Measurements from ENCODE around the gene PRKD1.

Gene PRKD1

GRCh38 chr14:29576927-29577326, 350.7 kb downstream of the PRKD1 start:
- Histone ChIP-seq H3K27me3 (ENCODE audit: control insufficient read depth in 2 of 2, insufficient read depth in 2 of 2, low read length in 2 of 2) (no peaks in the 10 kb centered on the region), H3K9ac (ENCODE audit: low read depth in 1 of 2, low read length in 2 of 2) (no peak overlapping the region), H3K4me3 (ENCODE audit: low read length in 2 of 2) (no peak overlapping the region), H3K36me3 (ENCODE audit: control insufficient read depth in 2 of 2, insufficient read depth in 2 of 2, low read length in 2 of 2) (no peaks in the 10 kb centered on the region), H3K27ac (ENCODE audit: low read depth in 2 of 2, low read length in 2 of 2) (no peak overlapping the region), H3K4me1 (ENCODE audit: control insufficient read depth in 2 of 2, insufficient read depth in 2 of 2, low read length in 2 of 2) (no peaks in the 10 kb centered on the region), H3K9me3 (ENCODE audit: control insufficient read depth in 2 of 2, low read length in 2 of 2) (no peaks in the 10 kb centered on the region)

DNA sequence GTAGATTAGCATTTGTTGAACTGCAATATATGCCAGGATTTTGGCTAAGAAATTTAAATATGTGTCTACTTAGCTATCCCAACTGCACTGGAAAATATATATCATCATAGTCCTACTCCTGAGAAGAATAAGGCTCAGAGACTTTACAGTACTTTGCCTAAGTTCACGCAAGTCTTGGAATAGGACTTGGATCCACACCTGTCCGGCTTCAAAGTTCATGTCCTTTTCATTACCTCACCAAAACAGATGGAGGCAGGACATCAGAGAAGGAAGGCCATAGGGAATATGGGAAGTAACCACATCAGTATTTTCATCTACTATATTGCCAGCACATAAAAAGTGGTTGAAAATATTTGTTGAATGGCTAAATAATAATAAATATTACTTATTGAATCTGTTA, 358.5 kb downstream of the PRKD1 start:
- no peaks in the 10 kb centered on the region for H3K27me3 ChIP-seq (ENCODE audit: control insufficient read depth in 2 of 2, insufficient read depth in 2 of 2, low read length in 2 of 2)
- no peaks in the 10 kb centered on the region for H3K36me3 ChIP-seq (ENCODE audit: control insufficient read depth in 2 of 2, insufficient read depth in 2 of 2, low read length in 2 of 2)
- H3K27ac ChIP-seq (ENCODE audit: low read depth in 2 of 2, low read length in 2 of 2) = no peak overlapping the region
- H3K9ac ChIP-seq (ENCODE audit: low read depth in 1 of 2, low read length in 2 of 2) = no peak overlapping the region
- no peaks in the 10 kb centered on the region for H3K4me1 ChIP-seq (ENCODE audit: control insufficient read depth in 2 of 2, insufficient read depth in 2 of 2, low read length in 2 of 2)
- H3K9me3 ChIP-seq (ENCODE audit: control insufficient read depth in 2 of 2, low read length in 2 of 2) = no peaks in the 10 kb centered on the region
- no peak overlapping the region for H3K4me3 ChIP-seq (ENCODE audit: low read length in 2 of 2)

DNA sequence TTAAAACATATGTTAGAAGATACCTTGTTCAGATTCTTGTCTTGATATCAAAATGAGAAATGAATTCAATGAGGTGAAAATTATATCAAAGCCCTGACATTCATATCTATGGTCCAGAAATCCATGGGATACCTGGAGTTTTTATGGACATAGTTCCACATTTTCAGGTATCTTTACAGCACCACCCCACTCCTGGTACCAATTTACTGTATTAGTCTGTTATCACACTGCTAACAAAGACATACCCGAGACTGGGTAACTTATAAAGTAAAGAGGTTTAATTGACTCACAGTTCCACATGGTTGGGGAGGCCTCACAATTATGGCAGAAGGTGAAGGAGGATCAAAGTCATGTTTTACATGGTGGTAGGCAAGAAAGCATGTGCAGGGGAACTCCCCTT, 361.5 kb downstream of the PRKD1 start:
- Histone ChIP-seq H3K4me3 (ENCODE audit: low read length in 2 of 2) (no peak overlapping the region), H3K4me1 (ENCODE audit: control insufficient read depth in 2 of 2, insufficient read depth in 2 of 2, low read length in 2 of 2) (no peaks in the 10 kb centered on the region)

GRCh38 chr14:29558516-29558915, 369.1 kb downstream of the PRKD1 start:
- H3K4me1 ChIP-seq (ENCODE audit: control insufficient read depth in 2 of 2, insufficient read depth in 2 of 2, low read length in 2 of 2) = no peaks in the 10 kb centered on the region
- H3K36me3 ChIP-seq (ENCODE audit: control insufficient read depth in 2 of 2, insufficient read depth in 2 of 2, low read length in 2 of 2) = no peaks in the 10 kb centered on the region
- no peaks in the 10 kb centered on the region for H3K9me3 ChIP-seq (ENCODE audit: control insufficient read depth in 2 of 2, low read length in 2 of 2)
- no peak overlapping the region for H3K4me3 ChIP-seq (ENCODE audit: low read length in 2 of 2)
- no peaks in the 10 kb centered on the region for H3K27me3 ChIP-seq (ENCODE audit: control insufficient read depth in 2 of 2, insufficient read depth in 2 of 2, low read length in 2 of 2)
- H3K9ac ChIP-seq (ENCODE audit: low read depth in 1 of 2, low read length in 2 of 2) = no peak overlapping the region
- H3K27ac ChIP-seq (ENCODE audit: low read depth in 2 of 2, low read length in 2 of 2) = no peak overlapping the region

More for the DNA sequence above, 361.5 kb downstream of the PRKD1 start:
- Histone ChIP-seq H3K9me3 (ENCODE audit: control insufficient read depth in 2 of 2, low read length in 2 of 2) (no peaks in the 10 kb centered on the region), H3K27ac (ENCODE audit: low read depth in 2 of 2, low read length in 2 of 2) (no peak overlapping the region), H3K9ac (ENCODE audit: low read depth in 1 of 2, low read length in 2 of 2) (no peak overlapping the region), H3K27me3 (ENCODE audit: control insufficient read depth in 2 of 2, insufficient read depth in 2 of 2, low read length in 2 of 2) (no peaks in the 10 kb centered on the region), H3K36me3 (ENCODE audit: control insufficient read depth in 2 of 2, insufficient read depth in 2 of 2, low read length in 2 of 2) (no peaks in the 10 kb centered on the region)

GRCh38 chr14:29554335-29554734, 373.3 kb downstream of the PRKD1 start:
- H3K36me3 ChIP-seq (ENCODE audit: control insufficient read depth in 2 of 2, insufficient read depth in 2 of 2, low read length in 2 of 2) = no peaks in the 10 kb centered on the region
- H3K4me3 ChIP-seq (ENCODE audit: low read length in 2 of 2) = no peak overlapping the region
- no peaks in the 10 kb centered on the region for H3K4me1 ChIP-seq (ENCODE audit: control insufficient read depth in 2 of 2, insufficient read depth in 2 of 2, low read length in 2 of 2)
- no peaks in the 10 kb centered on the region for H3K27me3 ChIP-seq (ENCODE audit: control insufficient read depth in 2 of 2, insufficient read depth in 2 of 2, low read length in 2 of 2)
- no peaks in the 10 kb centered on the region for H3K9me3 ChIP-seq (ENCODE audit: control insufficient read depth in 2 of 2, low read length in 2 of 2)
- no peak overlapping the region for H3K27ac ChIP-seq (ENCODE audit: low read depth in 2 of 2, low read length in 2 of 2)
- H3K9ac ChIP-seq (ENCODE audit: low read depth in 1 of 2, low read length in 2 of 2) = no peak overlapping the region

DNA sequence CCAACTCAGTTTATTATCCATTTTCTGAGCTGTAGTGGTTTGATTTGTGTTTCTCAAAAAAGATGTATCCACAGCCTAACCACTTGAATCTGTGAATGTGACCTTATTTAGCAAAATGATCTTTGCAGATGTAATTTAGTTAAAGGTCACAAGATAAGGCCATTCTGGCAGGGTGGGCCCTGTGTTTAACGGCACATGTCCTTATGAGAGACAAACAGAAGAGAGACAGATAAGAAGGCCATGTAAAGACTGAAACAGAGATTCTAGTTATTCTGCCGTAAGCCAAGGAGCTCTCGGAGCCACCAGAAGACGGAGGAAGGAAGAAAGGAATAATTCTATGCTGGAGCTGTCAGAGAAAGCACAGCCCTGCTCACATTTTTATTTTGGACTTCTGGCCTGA, 374.2 kb downstream of the PRKD1 start:
- no peaks in the 10 kb centered on the region for H3K9me3 ChIP-seq (ENCODE audit: control insufficient read depth in 2 of 2, low read length in 2 of 2)
- no peak overlapping the region for H3K9ac ChIP-seq (ENCODE audit: low read depth in 1 of 2, low read length in 2 of 2)
- no peaks in the 10 kb centered on the region for H3K4me1 ChIP-seq (ENCODE audit: control insufficient read depth in 2 of 2, insufficient read depth in 2 of 2, low read length in 2 of 2)
- H3K27me3 ChIP-seq (ENCODE audit: control insufficient read depth in 2 of 2, insufficient read depth in 2 of 2, low read length in 2 of 2) = no peaks in the 10 kb centered on the region
- H3K4me3 ChIP-seq (ENCODE audit: low read length in 2 of 2) = no peak overlapping the region
- no peak overlapping the region for H3K27ac ChIP-seq (ENCODE audit: low read depth in 2 of 2, low read length in 2 of 2)
- no peaks in the 10 kb centered on the region for H3K36me3 ChIP-seq (ENCODE audit: control insufficient read depth in 2 of 2, insufficient read depth in 2 of 2, low read length in 2 of 2)

DNA sequence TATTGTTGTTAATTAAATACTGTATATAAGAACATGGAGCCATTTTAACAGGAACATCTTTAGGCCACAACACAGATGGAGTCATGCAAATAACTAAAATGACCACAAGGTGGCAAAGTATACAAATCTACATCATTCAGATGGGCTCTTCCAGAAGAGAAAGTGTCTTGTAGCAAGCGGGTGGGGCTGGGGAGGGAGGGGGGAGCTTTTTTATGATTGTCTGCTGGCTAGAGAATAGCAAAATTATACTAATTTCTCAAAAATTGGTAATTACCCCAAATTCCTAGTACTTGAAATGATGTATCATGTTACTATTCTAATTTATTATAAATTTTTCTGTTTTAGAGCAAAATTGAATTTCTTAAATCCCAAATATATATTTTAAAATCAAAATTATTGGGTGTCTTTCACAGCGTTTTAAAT, 378.7 kb downstream of the PRKD1 start:
- Histone ChIP-seq H3K27ac (ENCODE audit: low read depth in 2 of 2, low read length in 2 of 2) (no peak overlapping the region), H3K36me3 (ENCODE audit: control insufficient read depth in 2 of 2, insufficient read depth in 2 of 2, low read length in 2 of 2) (no peaks in the 10 kb centered on the region), H3K4me1 (ENCODE audit: control insufficient read depth in 2 of 2, insufficient read depth in 2 of 2, low read length in 2 of 2) (no peaks in the 10 kb centered on the region), H3K27me3 (ENCODE audit: control insufficient read depth in 2 of 2, insufficient read depth in 2 of 2, low read length in 2 of 2) (no peaks in the 10 kb centered on the region), H3K9ac (ENCODE audit: low read depth in 1 of 2, low read length in 2 of 2) (no peak overlapping the region), H3K9me3 (ENCODE audit: control insufficient read depth in 2 of 2, low read length in 2 of 2) (no peaks in the 10 kb centered on the region), H3K4me3 (ENCODE audit: low read length in 2 of 2) (no peak overlapping the region)

DNA sequence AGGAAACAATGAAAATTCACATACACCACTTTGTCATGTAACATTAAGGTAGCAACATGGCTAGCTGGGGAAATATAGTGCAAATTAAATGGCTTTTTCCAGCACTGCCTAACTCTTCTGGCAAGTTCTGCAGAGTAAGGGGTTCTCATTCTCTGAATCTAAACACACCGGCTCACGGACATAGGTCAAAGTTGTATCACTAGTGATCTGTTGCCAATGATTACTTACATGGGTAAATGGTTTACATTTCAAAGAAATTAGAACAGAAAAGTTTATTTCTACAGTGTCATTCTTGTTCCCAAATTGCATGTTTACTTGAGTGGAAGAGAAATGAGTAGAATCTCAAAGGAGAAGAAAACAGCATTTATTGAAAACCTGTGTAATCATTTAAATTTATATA, 381.9 kb downstream of the PRKD1 start:
- Histone ChIP-seq H3K36me3 (ENCODE audit: control insufficient read depth in 2 of 2, insufficient read depth in 2 of 2, low read length in 2 of 2) (no peaks in the 10 kb centered on the region), H3K4me1 (ENCODE audit: control insufficient read depth in 2 of 2, insufficient read depth in 2 of 2, low read length in 2 of 2) (no peaks in the 10 kb centered on the region), H3K4me3 (ENCODE audit: low read length in 2 of 2) (no peak overlapping the region), H3K27me3 (ENCODE audit: control insufficient read depth in 2 of 2, insufficient read depth in 2 of 2, low read length in 2 of 2) (no peaks in the 10 kb centered on the region), H3K9ac (ENCODE audit: low read depth in 1 of 2, low read length in 2 of 2) (no peak overlapping the region), H3K27ac (ENCODE audit: low read depth in 2 of 2, low read length in 2 of 2) (no peak overlapping the region), H3K9me3 (ENCODE audit: control insufficient read depth in 2 of 2, low read length in 2 of 2) (no peaks in the 10 kb centered on the region)

DNA sequence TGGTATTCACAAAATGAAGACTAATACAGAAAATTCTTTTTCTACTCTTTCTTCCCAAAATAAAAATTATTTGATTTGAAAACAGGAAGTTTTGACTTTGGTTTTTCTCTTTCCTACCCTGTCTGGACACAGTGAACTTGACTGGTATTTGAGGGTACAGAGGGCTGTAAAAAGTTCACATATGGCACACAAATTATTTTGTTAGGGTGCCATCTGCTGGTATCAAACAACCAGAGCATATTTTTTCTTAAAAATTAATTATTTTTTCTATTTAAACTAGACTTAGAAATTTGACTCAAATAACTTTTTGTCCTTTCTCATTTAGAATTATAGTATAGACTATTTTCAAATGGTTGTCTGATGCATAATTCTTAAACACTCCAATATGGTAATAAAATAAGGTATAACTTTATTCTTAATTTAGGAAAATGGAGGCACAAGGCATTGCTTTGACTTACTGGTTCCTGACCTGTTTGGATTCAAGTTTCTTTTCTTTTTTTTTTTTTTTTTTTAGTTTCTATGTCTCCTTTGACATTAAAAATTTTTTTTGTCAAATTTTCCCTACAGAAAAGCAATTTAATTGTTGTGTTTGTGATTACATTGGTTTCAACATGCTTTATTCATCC, 390.6 kb downstream of the PRKD1 start:
- Histone ChIP-seq H3K36me3 (ENCODE audit: control insufficient read depth in 2 of 2, insufficient read depth in 2 of 2, low read length in 2 of 2) (no peaks in the 10 kb centered on the region), H3K4me3 (ENCODE audit: low read length in 2 of 2) (no peak overlapping the region), H3K4me1 (ENCODE audit: control insufficient read depth in 2 of 2, insufficient read depth in 2 of 2, low read length in 2 of 2) (no peaks in the 10 kb centered on the region), H3K27me3 (ENCODE audit: control insufficient read depth in 2 of 2, insufficient read depth in 2 of 2, low read length in 2 of 2) (no peaks in the 10 kb centered on the region), H3K9me3 (ENCODE audit: control insufficient read depth in 2 of 2, low read length in 2 of 2) (no peaks in the 10 kb centered on the region), H3K9ac (ENCODE audit: low read depth in 1 of 2, low read length in 2 of 2) (no peak overlapping the region), H3K27ac (ENCODE audit: low read depth in 2 of 2, low read length in 2 of 2) (no peak overlapping the region)

DNA sequence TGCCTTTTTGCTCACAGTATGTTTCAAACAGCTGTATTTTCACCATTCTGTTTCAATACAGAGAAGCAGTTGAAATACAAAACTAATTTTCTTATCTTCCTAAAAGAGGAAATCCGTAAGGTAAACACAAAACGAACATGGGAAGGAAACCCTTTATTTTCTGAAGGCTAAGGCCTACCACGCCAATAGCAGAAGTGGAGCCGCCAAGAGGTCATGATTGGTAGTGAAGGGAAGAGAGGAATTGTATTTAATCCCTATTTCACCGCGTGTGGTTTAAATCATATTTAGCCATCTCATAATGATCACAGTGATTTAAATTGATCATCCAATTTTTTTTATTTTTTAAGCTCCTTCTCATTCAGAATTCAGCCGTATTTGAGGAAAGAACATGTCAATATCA, 398.2 kb downstream of the PRKD1 start:
- Histone ChIP-seq H3K9ac (ENCODE audit: low read depth in 1 of 2, low read length in 2 of 2) (no peak overlapping the region), H3K4me1 (ENCODE audit: control insufficient read depth in 2 of 2, insufficient read depth in 2 of 2, low read length in 2 of 2) (no peaks in the 10 kb centered on the region), H3K27ac (ENCODE audit: low read depth in 2 of 2, low read length in 2 of 2) (no peak overlapping the region), H3K9me3 (ENCODE audit: control insufficient read depth in 2 of 2, low read length in 2 of 2) (no peaks in the 10 kb centered on the region), H3K27me3 (ENCODE audit: control insufficient read depth in 2 of 2, insufficient read depth in 2 of 2, low read length in 2 of 2) (no peaks in the 10 kb centered on the region), H3K36me3 (ENCODE audit: control insufficient read depth in 2 of 2, insufficient read depth in 2 of 2, low read length in 2 of 2) (no peaks in the 10 kb centered on the region), H3K4me3 (ENCODE audit: low read length in 2 of 2) (no peak overlapping the region)

DNA sequence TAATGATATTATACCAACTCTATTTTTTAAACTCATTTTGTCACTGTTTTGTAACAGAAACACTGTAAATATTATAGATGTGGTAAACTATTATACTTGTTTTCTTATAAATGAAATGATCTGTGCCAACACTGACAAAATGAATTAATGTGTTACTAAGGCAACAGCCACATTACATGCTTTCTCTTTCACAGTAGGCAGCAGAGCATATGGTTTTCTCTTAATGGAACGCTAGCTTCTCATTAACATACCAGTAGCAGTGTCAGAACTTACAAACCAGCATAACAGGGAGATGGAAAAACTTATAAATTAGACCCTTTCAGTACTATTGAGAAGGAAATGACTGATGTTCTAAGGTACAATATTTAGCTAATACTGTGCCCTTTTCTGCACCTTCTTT, 398.8 kb downstream of the PRKD1 start:
- no peak overlapping the region for H3K4me3 ChIP-seq (ENCODE audit: low read length in 2 of 2)
- H3K27ac ChIP-seq (ENCODE audit: low read depth in 2 of 2, low read length in 2 of 2) = no peak overlapping the region
- H3K4me1 ChIP-seq (ENCODE audit: control insufficient read depth in 2 of 2, insufficient read depth in 2 of 2, low read length in 2 of 2) = no peaks in the 10 kb centered on the region
- H3K36me3 ChIP-seq (ENCODE audit: control insufficient read depth in 2 of 2, insufficient read depth in 2 of 2, low read length in 2 of 2) = no peaks in the 10 kb centered on the region
- no peaks in the 10 kb centered on the region for H3K9me3 ChIP-seq (ENCODE audit: control insufficient read depth in 2 of 2, low read length in 2 of 2)
- no peak overlapping the region for H3K9ac ChIP-seq (ENCODE audit: low read depth in 1 of 2, low read length in 2 of 2)
- H3K27me3 ChIP-seq (ENCODE audit: control insufficient read depth in 2 of 2, insufficient read depth in 2 of 2, low read length in 2 of 2) = no peaks in the 10 kb centered on the region

All from mucosa of rectum (tissue), 2 donors.